ENCODE data around the gene ANP32D.
"Not testable (repeated sequence)": the region's sequence is repeated elsewhere in the genome, so short reads cannot be mapped to it uniquely, and the experiment has no call there.

The ANP32D gene

GRCh38 chr12:48455116-48455515 lies 17.2 kb upstream of the ANP32D start:
- Histone ChIP-seq H3K27me3 (ENCODE audit: control insufficient read depth in 1 of 2, insufficient read depth in 2 of 2, low read length in 2 of 2) (no peaks in the 10 kb centered on the region), H3K27ac (ENCODE audit: low read depth, low read length) (no peak overlapping the region), H3K4me1 (ENCODE audit: insufficient read depth, low read length) (no peaks in the 10 kb centered on the region), H3K4me3 (ENCODE audit: low read depth in 1 of 2, low read length in 2 of 2) (no peak overlapping the region), H3K9ac (ENCODE audit: low read length) (no peak overlapping the region), H3K36me3 (ENCODE audit: insufficient read depth, low read length) (no peaks in the 10 kb centered on the region), H3K9me3 (ENCODE audit: low read length) (no peaks in the 10 kb centered on the region)

- no peak overlapping the region for H3K4me3 ChIP-seq (ENCODE audit: low read depth in 1 of 2, low read length in 2 of 2)
- no peak overlapping the region for H3K9ac ChIP-seq (ENCODE audit: low read length)
- H3K27me3 ChIP-seq (ENCODE audit: control insufficient read depth in 1 of 2, insufficient read depth in 2 of 2, low read length in 2 of 2) = no peaks in the 10 kb centered on the region
- H3K36me3 ChIP-seq (ENCODE audit: insufficient read depth, low read length) = no peaks in the 10 kb centered on the region
- H3K9me3 ChIP-seq (ENCODE audit: low read length) = no peaks in the 10 kb centered on the region
- no peaks in the 10 kb centered on the region for H3K4me1 ChIP-seq (ENCODE audit: insufficient read depth, low read length)
- no peak overlapping the region for H3K27ac ChIP-seq (ENCODE audit: low read depth, low read length)
Measured at GRCh38 chr12:48459259-48459658, 13.1 kb upstream of the ANP32D start.

GRCh38 chr12:48469027-48469426 lies 3.3 kb upstream of the ANP32D start:
- H3K27ac ChIP-seq (ENCODE audit: low read depth, low read length); H3K27me3 ChIP-seq (ENCODE audit: control insufficient read depth in 1 of 2, insufficient read depth in 2 of 2, low read length in 2 of 2); H3K9ac ChIP-seq (ENCODE audit: low read length); H3K9me3 ChIP-seq (ENCODE audit: low read length); H3K4me3 ChIP-seq (ENCODE audit: low read depth in 1 of 2, low read length in 2 of 2); H3K4me1 ChIP-seq (ENCODE audit: insufficient read depth, low read length); H3K36me3 ChIP-seq (ENCODE audit: insufficient read depth, low read length): not testable (repeated sequence)

GRCh38 chr12:48473061-48473460 lies 702 bp downstream of the ANP32D start:
- H3K36me3 ChIP-seq (ENCODE audit: insufficient read depth, low read length) = no peaks in the 10 kb centered on the region
- H3K27me3 ChIP-seq (ENCODE audit: control insufficient read depth in 1 of 2, insufficient read depth in 2 of 2, low read length in 2 of 2) = no peaks in the 10 kb centered on the region
- no peak overlapping the region for H3K27ac ChIP-seq (ENCODE audit: low read depth, low read length)
- H3K4me3 ChIP-seq (ENCODE audit: low read depth in 1 of 2, low read length in 2 of 2) = no peak overlapping the region
- H3K9me3 ChIP-seq (ENCODE audit: low read length) = peaks cover 4% of the 10 kb centered on the region
- H3K4me1 ChIP-seq (ENCODE audit: insufficient read depth, low read length) = no peaks in the 10 kb centered on the region
- H3K9ac ChIP-seq (ENCODE audit: low read length) = no peak overlapping the region

DNA sequence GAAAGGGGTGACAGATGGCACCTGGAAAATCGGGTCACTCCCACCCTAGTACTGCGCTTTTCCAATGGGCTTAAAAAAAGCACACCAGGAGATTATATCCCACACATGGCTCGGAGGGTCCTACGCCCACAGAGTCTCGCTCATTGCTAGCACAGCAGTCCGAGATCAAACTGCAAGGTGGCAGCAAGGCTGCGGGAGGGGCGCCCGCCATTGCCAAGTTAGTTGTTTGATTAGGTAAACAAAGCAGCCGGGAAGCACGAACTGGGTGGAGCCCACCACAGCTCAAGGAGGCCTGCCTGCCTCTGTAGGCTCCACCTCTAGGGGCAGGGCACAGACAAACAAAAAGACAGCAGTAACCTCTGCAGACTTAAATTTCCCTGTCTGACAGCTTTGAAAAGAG lies 2.1 kb downstream of the ANP32D start:
- H3K9me3 ChIP-seq (ENCODE audit: low read length); H3K36me3 ChIP-seq (ENCODE audit: insufficient read depth, low read length); H3K27me3 ChIP-seq (ENCODE audit: control insufficient read depth in 1 of 2, insufficient read depth in 2 of 2, low read length in 2 of 2); H3K4me3 ChIP-seq (ENCODE audit: low read depth in 1 of 2, low read length in 2 of 2); H3K4me1 ChIP-seq (ENCODE audit: insufficient read depth, low read length); H3K27ac ChIP-seq (ENCODE audit: low read depth, low read length); H3K9ac ChIP-seq (ENCODE audit: low read length): not testable (repeated sequence)

GRCh38 chr12:48482198-48482597 lies 9.8 kb downstream of the ANP32D start, which contains the start of gene C12orf54:
C12orf54 (plus strand) TSS chr12:48482498; CDS start chr12:48483297, 799 bp downstream.
- no peak within 1 kb of the TSS for H3K27ac ChIP-seq (ENCODE audit: low read depth, low read length)
- no peaks in the 10 kb centered on the region for H3K36me3 ChIP-seq (ENCODE audit: insufficient read depth, low read length)
- H3K27me3 ChIP-seq (ENCODE audit: control insufficient read depth in 1 of 2, insufficient read depth in 2 of 2, low read length in 2 of 2) = no peaks in the 10 kb centered on the region
- H3K9me3 ChIP-seq (ENCODE audit: low read length) = no peaks in the 10 kb centered on the region
- H3K4me1 ChIP-seq (ENCODE audit: insufficient read depth, low read length) = no peaks in the 10 kb centered on the region
- H3K4me3 ChIP-seq (ENCODE audit: low read depth in 1 of 2, low read length in 2 of 2) = no peak within 1 kb of the TSS
- no peak within 1 kb of the TSS for H3K9ac ChIP-seq (ENCODE audit: low read length)

DNA sequence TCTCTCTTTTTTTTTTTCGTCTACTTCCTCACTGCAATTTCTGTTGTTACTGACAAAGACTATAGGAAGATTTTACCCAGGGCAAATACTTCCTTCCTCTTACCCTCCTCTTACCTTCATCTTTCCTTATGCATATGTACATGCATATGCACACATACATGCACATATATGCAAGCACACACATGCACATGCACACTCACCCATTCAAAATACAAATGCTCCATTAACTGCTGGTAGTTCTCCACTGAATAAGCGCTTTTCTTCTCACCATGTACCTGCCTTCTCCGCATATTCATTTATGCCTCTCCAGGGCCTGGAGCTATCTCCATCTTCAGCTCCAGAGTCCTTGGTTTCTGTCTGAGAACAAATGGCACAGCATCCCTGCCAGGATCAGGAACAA lies 10.6 kb downstream of the ANP32D start:
- Histone ChIP-seq H3K9ac (ENCODE audit: low read length) (no peak overlapping the region), H3K4me3 (ENCODE audit: low read depth in 1 of 2, low read length in 2 of 2) (no peak overlapping the region), H3K27ac (ENCODE audit: low read depth, low read length) (no peak overlapping the region), H3K4me1 (ENCODE audit: insufficient read depth, low read length) (no peaks in the 10 kb centered on the region), H3K9me3 (ENCODE audit: low read length) (no peaks in the 10 kb centered on the region), H3K27me3 (ENCODE audit: control insufficient read depth in 1 of 2, insufficient read depth in 2 of 2, low read length in 2 of 2) (no peaks in the 10 kb centered on the region), H3K36me3 (ENCODE audit: insufficient read depth, low read length) (no peaks in the 10 kb centered on the region)

- Histone ChIP-seq H3K4me3 (ENCODE audit: low read depth in 1 of 2, low read length in 2 of 2) (no peak overlapping the region), H3K9me3 (ENCODE audit: low read length) (no peaks in the 10 kb centered on the region), H3K27me3 (ENCODE audit: control insufficient read depth in 1 of 2, insufficient read depth in 2 of 2, low read length in 2 of 2) (no peaks in the 10 kb centered on the region), H3K4me1 (ENCODE audit: insufficient read depth, low read length) (no peaks in the 10 kb centered on the region), H3K36me3 (ENCODE audit: insufficient read depth, low read length) (no peaks in the 10 kb centered on the region), H3K9ac (ENCODE audit: low read length) (no peak overlapping the region), H3K27ac (ENCODE audit: low read depth, low read length) (no peak overlapping the region)
Measured at GRCh38 chr12:48486261-48486660, 13.9 kb downstream of the ANP32D start.

GRCh38 chr12:48486679-48487078 lies 14.3 kb downstream of the ANP32D start:
- no peak overlapping the region for H3K9ac ChIP-seq (ENCODE audit: low read length)
- no peak overlapping the region for H3K27ac ChIP-seq (ENCODE audit: low read depth, low read length)
- H3K27me3 ChIP-seq (ENCODE audit: control insufficient read depth in 1 of 2, insufficient read depth in 2 of 2, low read length in 2 of 2) = no peaks in the 10 kb centered on the region
- no peak overlapping the region for H3K4me3 ChIP-seq (ENCODE audit: low read depth in 1 of 2, low read length in 2 of 2)
- H3K9me3 ChIP-seq (ENCODE audit: low read length) = no peaks in the 10 kb centered on the region
- no peaks in the 10 kb centered on the region for H3K36me3 ChIP-seq (ENCODE audit: insufficient read depth, low read length)
- no peaks in the 10 kb centered on the region for H3K4me1 ChIP-seq (ENCODE audit: insufficient read depth, low read length)

DNA sequence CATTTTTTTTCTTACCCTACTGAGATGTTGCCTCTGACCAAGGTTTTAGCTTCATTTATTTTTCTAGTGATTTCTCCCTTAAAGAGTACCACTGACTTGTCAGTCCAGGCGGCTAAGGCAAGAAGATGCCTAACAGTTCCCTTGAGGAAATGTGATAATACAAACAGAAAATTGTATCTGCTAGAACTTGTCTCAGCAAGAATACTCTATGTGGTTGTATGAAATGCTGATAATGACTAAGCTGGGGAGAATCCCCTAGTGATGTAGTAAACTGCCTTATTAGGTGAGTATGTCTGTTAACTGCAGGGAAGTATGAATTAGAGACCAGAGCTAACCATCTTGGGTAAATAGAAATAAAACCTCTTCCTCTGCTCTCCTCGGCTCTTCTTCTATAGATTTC lies 16.7 kb downstream of the ANP32D start:
- no peak overlapping the region for H3K9ac ChIP-seq (ENCODE audit: low read length)
- no peaks in the 10 kb centered on the region for H3K27me3 ChIP-seq (ENCODE audit: control insufficient read depth in 1 of 2, insufficient read depth in 2 of 2, low read length in 2 of 2)
- no peak overlapping the region for H3K27ac ChIP-seq (ENCODE audit: low read depth, low read length)
- no peak overlapping the region for H3K4me3 ChIP-seq (ENCODE audit: low read depth in 1 of 2, low read length in 2 of 2)
- H3K4me1 ChIP-seq (ENCODE audit: insufficient read depth, low read length) = no peaks in the 10 kb centered on the region
- H3K36me3 ChIP-seq (ENCODE audit: insufficient read depth, low read length) = no peaks in the 10 kb centered on the region
- H3K9me3 ChIP-seq (ENCODE audit: low read length) = no peaks in the 10 kb centered on the region

- not testable (repeated sequence) for H3K4me3 ChIP-seq (ENCODE audit: low read depth in 1 of 2, low read length in 2 of 2); H3K9ac ChIP-seq (ENCODE audit: low read length); H3K27me3 ChIP-seq (ENCODE audit: control insufficient read depth in 1 of 2, insufficient read depth in 2 of 2, low read length in 2 of 2); H3K36me3 ChIP-seq (ENCODE audit: insufficient read depth, low read length); H3K4me1 ChIP-seq (ENCODE audit: insufficient read depth, low read length); H3K27ac ChIP-seq (ENCODE audit: low read depth, low read length); H3K9me3 ChIP-seq (ENCODE audit: low read length)
Measured at GRCh38 chr12:48489456-48489855, 17.1 kb downstream of the ANP32D start.

DNA sequence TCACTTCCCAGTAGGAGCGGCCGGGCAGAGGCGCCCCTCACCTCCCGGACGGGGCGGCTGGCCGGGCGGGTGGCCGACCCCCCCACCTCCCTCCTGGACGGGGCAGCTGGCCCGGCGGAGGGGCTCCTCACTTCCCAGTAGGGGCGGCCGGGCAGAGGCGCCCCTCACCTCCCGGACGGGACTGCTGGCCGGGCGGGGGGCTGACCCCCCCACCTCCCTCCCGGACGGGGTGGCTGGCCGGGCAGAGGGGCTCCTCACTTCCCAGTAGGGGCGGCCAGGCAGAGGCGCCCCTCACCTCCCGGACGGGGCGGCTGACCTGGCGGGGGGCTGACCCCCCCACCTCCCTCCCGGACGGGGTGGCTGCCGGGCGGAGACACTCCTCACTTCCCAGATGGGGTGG lies 27.9 kb downstream of the ANP32D start:
- H3K9ac ChIP-seq (ENCODE audit: low read length); H3K27me3 ChIP-seq (ENCODE audit: control insufficient read depth in 1 of 2, insufficient read depth in 2 of 2, low read length in 2 of 2); H3K9me3 ChIP-seq (ENCODE audit: low read length); H3K36me3 ChIP-seq (ENCODE audit: insufficient read depth, low read length); H3K27ac ChIP-seq (ENCODE audit: low read depth, low read length); H3K4me1 ChIP-seq (ENCODE audit: insufficient read depth, low read length); H3K4me3 ChIP-seq (ENCODE audit: low read depth in 1 of 2, low read length in 2 of 2): not testable (repeated sequence)
